GM12874 (cell line): ENCODE measurements around the gene CD93.

ENCODE experiments used
- TF ChIP-seq, protein P1 (sequence below): IDR thresholded peaks from 2 replicates; pipeline ENCODE4 v1.5.1; 2011; ENCODE audit warnings: low read depth, mild to moderate bottlenecking, control low read depth, low read length, moderate library complexity; ENCODE audit not compliant: insufficient read depth

Gene CD93

DNA sequence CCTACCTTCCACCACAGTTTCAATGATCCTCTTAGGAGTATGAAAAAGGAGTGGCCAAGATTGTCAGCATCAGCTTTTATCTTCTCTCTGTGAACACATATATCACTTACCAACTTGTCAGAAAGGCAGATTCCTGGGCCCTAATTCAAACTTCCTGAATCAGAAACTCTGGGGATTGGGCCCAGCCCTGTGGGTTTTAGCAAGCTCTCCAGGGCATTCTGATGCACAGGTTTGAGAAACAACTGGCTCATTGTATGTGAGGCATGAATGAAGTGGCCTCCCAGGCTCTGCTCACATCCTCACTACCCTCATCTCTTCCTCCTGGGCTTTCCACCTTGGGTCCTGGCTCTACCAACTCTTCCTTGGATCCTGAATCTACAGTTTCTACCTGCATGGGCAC lies 23.5 kb downstream of the CD93 start:
- TF ChIP-seq, protein P1, sequence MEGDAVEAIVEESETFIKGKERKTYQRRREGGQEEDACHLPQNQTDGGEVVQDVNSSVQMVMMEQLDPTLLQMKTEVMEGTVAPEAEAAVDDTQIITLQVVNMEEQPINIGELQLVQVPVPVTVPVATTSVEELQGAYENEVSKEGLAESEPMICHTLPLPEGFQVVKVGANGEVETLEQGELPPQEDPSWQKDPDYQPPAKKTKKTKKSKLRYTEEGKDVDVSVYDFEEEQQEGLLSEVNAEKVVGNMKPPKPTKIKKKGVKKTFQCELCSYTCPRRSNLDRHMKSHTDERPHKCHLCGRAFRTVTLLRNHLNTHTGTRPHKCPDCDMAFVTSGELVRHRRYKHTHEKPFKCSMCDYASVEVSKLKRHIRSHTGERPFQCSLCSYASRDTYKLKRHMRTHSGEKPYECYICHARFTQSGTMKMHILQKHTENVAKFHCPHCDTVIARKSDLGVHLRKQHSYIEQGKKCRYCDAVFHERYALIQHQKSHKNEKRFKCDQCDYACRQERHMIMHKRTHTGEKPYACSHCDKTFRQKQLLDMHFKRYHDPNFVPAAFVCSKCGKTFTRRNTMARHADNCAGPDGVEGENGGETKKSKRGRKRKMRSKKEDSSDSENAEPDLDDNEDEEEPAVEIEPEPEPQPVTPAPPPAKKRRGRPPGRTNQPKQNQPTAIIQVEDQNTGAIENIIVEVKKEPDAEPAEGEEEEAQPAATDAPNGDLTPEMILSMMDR = no peak

DNA sequence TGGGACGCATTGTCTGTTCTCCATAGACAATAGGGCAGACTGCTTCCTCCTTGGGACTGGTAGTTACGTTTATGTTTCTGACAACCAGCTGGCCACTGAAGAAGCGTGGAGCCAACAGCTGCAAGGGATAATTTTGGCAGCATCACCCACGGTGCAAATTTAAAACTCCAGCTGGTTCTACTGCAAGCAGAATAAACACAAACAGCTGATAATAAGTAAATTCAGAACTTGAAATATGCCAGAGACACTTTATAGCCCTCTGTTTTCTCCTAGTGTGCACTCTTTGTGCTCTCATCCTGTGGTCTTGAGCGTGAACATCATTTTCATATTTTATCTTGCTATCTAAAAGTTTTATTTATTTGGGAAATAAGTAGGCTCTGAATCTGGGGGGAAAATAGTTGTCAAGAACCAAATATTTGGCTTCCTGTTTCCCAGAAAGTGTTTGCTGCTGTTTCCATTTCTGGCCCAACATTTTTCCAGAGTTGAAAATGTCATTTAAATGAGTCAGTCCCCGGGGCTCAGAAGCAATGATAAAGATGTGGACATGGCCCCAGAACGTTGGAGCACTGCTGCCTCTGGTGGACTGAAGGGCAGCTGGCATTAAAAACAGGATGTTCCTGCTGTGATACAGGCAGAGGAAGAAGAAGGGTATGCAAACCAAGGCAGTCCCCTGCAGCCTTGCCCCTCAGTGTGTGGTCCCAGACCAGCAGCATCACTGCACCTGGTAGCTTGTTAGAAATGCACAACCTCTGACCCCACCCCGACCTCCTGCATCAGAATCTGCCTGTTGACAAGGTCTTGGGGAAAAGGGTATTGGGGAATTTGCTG lies 24.2 kb downstream of the CD93 start:
- TF ChIP-seq, protein P1 = no peak

DNA sequence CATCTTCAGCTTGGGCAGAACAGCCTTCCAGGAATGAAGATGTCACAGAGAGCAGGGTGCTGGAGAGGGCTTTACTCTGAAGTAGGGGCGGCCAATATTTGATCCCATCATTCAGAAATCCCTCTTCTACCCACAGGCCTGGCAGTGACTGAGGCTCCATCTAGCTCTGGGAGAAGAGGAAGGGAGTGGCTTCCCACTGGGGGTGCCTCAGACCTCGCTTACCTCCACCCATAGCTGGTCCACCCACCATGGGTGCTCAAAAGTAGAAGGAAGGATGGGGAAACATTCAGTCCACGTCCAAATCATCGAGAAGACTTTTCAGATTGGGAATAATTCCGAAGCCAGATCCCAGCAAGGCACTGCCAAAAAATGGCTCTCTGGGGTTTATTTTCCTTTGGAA lies 24.9 kb downstream of the CD93 start:
- TF ChIP-seq, protein P1 = no peak

DNA sequence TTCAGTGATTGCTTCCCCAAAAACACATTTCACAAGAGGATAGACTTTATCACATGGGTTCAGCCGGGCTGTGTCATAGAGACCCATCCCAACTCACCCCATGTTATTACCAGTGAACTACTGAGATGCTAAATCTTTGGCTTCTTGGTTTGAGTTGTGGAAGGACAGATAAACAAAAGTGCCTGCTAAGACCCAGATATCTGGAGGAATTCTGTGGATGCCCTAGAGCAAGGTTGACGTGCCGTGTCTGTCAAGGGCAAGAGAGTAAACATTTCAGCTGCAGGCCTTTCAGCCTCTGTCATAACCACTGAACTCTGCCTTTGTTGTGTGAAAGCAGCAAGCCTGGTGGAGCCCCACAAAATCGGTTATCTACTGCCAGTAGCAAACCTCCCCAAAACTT lies 25.5 kb downstream of the CD93 start:
- TF ChIP-seq, protein P1 = no peak

DNA sequence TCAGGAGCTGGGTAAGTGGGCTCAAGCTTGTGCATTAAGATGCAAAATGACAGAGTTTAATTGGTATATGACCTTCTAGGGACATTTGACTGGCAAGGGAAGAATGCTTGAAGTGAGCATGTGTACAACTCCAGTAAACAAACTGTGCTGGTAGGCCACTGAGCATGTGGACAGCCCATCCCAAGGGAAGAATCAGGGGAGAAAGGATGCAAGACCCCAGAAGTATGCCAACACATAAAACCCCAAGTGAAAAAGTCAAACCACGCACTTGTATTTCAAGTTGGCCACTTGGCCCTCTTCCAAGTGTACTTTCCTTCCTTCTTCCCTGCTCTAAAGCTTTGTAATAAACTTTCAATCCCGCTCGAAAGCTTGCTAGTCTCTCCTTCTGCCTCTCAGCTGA lies 26.3 kb downstream of the CD93 start:
- TF ChIP-seq, protein P1 = no peak

DNA sequence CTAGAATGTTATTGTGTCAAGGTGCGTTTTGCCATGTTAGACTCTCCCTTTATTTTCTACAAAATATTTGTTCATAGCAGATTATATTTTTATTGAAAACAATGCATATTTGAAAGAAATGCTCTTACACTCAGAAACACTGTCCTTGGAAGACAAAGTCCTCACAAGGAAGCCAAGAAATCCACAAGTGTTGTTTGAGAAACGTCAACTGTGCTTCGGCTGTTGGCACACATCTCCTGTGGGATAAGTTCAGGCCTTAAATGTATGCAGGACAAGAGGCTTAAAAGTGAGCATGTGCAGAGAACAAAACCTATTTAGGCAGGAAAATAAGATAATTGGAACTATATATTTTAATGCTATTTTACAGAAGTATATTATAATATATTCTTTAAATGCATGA lies 27.1 kb downstream of the CD93 start:
- TF ChIP-seq, protein P1 = no peak

DNA sequence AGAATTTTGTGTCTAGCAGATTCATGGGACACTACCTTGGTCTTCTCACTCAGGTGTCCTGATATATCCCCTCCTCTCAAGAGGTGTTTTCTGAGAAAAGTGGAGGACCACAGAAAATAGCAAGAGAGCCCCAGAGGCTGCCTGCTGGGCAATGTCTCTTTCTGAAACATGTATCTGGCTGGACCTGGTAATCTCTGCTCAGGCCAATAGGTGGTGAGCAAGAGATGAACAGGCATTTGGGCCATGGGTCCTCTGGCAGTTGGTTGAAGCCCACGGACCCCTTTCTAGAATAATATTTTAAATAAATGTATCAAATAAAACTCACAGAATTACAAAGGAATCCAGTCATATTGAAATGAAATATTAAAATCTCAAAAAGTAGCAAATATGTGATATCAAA lies 27.9 kb downstream of the CD93 start:
- TF ChIP-seq, protein P1 = no peak

DNA sequence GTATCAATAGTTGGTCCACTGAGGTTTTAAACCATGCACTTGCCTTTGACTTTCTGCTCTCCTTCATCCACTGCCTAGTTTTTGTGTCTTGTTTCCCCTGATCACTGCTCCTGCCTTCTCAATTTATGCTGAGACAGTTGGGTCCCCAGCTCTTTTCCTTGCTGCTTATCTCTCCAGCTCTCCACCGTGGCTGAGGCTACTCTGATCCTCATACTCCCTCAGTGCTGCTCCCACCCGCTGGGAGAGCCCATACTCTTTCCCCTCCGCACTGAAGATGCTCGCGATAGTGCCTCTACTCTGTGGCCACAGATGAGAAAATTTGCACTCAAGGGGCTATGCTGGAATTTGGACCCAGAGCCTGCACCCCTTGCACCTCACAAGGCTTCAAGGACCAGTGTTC lies 33.2 kb downstream of the CD93 start:
- TF ChIP-seq, protein P1 = no peak
